Esophagus muscularis mucosa (tissue), 4 donors: Measurements from ENCODE around the gene NCOA4. TPM values are rescaled to one million over a fixed set of nuclear protein-coding genes. Genes with fewer than 3 reads are reported as not detected.

Source experiments
- DNase-seq: peaks from one replicate; pipeline ENCODE4 v3.0.0-alpha.2; 2017; ENCODE audit errors: extremely low spot score
- H3K27ac ChIP-seq, 4 donors: fragments of 200-600 bp; sonication (generic); replicated peaks in 1 of 4; 1 replicate in 3 of 4; 2 replicates in 1 of 4; pipeline ENCODE4 v1.5.1; 2016 to 2019; ENCODE audit warnings: mild to moderate bottlenecking in 1 of 4
- H3K27me3 ChIP-seq, 4 donors: fragments of 200-600 bp; sonication (generic); one replicate each; pipeline versions ENCODE4 v1.5.1 to v1.6.0; 2016 to 2019
- H3K36me3 ChIP-seq, 4 donors: fragments of 200-600 bp; sonication (generic); one replicate each; pipeline ENCODE4 v1.5.1; 2016 to 2019
- H3K4me1 ChIP-seq, 4 donors: fragments of 200-600 bp; sonication (generic); one replicate each; pipeline ENCODE4 v1.5.1; 2016 to 2019
- H3K4me3 ChIP-seq, 4 donors: fragments of 200-600 bp; sonication (generic); 1 replicate in 2 of 4; 2 replicates in 2 of 4; pipeline ENCODE4 v1.5.1; 2016 to 2019; ENCODE audit warnings: mild to moderate bottlenecking in 4 of 4, moderate library complexity in 1 of 4
- H3K9me3 ChIP-seq, 4 donors: fragments of 200-600 bp; sonication (generic); 1 replicate in 3 of 4; 2 replicates in 1 of 4; pipeline ENCODE4 v1.5.1; 2016 to 2019
- EP300 ChIP-seq: sonication (generic); formaldehyde crosslinking; IDR thresholded peaks from one replicate; pipeline ENCODE4 v1.6.1; 2017; ENCODE audit warnings: antibody characterized with exemption
- POLR2A ChIP-seq: fragments of 450-650 bp; IDR thresholded peaks from one replicate; pipeline ENCODE4 v1.6.1; 2017; ENCODE audit warnings: antibody characterized with exemption, moderate library complexity, mild to moderate bottlenecking, low read depth
- POLR2AphosphoS5 ChIP-seq, 2 donors: sonication (generic); formaldehyde crosslinking; IDR thresholded peaks; one replicate each; pipeline ENCODE4 v1.6.1; 2017; ENCODE audit warnings: antibody characterized with exemption in 2 of 2
- WGBS: methylation state at CpG from one replicate; pipeline ENCODE4 v1.1.5; 2018; 5-methylcytosine and 5-hydroxymethylcytosine counted together
- intact Hi-C: fragments of 100-400 bp; cut with DNase I; formaldehyde crosslinking; loops from one replicate; pipeline ENCODE4 v1.15.1; 2023
- total RNA-seq, 4 donors: library from RNA; depleted of rRNA; stranded (reverse); fragments of >200 nt; gene quantifications; one replicate each; pipeline versions ENCODE4 v1.1.0 to v1.2.1, GENCODE V29; 2016
- TF ChIP-seq, protein P1 (sequence below), 3 experiments: fragments of 200-600 bp in 2 of 3; fragments of 450-650 bp in 1 of 3; sonication (generic) in 2 of 3; IDR thresholded peaks; one replicate each; pipeline ENCODE4 v1.5.1; 2017 to 2019; ENCODE audit warnings: antibody characterized with exemption in 3 of 3, mild to moderate bottlenecking in 2 of 3, moderate library complexity in 1 of 3

The NCOA4 gene
- total RNA-seq, 4 donors from 2014 or later: 147 to 170 (median 157) TPM

DNA sequence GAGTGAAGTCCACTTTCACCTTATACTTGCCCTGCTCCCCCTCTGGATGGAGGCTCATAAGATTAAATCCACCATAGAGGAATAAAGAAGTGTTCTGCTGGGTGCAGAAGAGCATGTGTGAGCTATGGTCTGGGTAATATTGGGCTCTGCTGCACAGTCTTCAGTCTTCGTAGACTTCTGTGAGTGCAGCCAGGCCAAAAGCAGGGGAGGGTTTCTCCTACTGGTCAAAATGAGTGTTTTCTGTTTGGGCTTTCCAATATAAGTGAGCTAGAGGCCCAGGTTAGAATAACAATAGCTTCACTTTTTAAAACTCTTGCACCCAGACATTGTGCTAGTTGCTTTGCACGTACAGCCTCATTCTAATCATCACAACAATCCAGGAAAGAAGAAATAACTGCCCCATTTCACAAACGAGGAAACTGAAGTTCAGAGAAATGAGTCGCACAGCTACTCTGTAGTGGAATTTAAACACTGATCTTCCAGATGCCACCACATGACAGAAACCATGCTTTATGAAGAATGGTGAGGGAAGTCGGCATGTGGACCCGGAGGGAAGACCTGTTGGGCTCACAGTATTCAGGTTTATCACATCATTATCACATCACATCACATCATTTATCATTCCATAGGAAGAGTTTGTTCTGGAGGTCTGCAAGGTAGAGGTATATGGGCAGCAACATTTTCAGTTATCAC is 39.5 kb upstream of the NCOA4 start:
- Histone ChIP-seq H3K27me3 (no peaks in the 10 kb centered on the region), H3K4me1 (no peaks in the 10 kb centered on the region), H3K4me3 (no peak overlapping the region), H3K36me3 (no peaks in the 10 kb centered on the region), H3K9me3 (no peaks in the 10 kb centered on the region), H3K27ac (no peak overlapping the region)
- 27% methylated on average over 6 of the region's 6 CpGs for WGBS
- no peak for TF ChIP-seq EP300
- no peak for TF ChIP-seq POLR2A
- no peak for TF ChIP-seq POLR2AphosphoS5 (IDR thresholded peaks at IDR 0.05)
- TF ChIP-seq, protein P1, sequence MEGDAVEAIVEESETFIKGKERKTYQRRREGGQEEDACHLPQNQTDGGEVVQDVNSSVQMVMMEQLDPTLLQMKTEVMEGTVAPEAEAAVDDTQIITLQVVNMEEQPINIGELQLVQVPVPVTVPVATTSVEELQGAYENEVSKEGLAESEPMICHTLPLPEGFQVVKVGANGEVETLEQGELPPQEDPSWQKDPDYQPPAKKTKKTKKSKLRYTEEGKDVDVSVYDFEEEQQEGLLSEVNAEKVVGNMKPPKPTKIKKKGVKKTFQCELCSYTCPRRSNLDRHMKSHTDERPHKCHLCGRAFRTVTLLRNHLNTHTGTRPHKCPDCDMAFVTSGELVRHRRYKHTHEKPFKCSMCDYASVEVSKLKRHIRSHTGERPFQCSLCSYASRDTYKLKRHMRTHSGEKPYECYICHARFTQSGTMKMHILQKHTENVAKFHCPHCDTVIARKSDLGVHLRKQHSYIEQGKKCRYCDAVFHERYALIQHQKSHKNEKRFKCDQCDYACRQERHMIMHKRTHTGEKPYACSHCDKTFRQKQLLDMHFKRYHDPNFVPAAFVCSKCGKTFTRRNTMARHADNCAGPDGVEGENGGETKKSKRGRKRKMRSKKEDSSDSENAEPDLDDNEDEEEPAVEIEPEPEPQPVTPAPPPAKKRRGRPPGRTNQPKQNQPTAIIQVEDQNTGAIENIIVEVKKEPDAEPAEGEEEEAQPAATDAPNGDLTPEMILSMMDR (IDR thresholded peaks at IDR 0.05): no peak
- DNase-seq: peak; percentile 12
- intact Hi-C loops: no loop called here

DNA sequence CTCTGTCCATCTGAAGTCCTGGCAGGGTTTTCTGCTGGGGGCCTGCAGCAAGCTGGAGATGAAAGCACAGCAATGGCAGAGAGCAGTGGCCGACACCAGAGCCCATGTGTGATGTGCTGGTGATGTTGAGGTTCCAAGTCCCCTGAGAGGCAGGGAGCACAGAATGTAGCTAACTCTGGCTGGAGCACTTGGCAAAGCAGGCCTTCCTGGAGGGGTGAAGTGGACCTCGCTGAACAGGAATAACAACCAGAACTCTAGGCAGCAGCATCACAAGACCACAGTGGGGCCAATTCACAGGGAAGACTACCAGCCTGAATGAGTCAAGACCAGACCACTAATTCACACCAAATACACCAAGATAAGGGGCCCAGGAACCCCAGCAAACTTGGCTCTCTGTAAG is 38.5 kb upstream of the NCOA4 start:
- Histone ChIP-seq H3K4me3 (no peak overlapping the region), H3K27ac (no peak overlapping the region), H3K9me3 (no peaks in the 10 kb centered on the region), H3K36me3 (no peaks in the 10 kb centered on the region), H3K27me3 (no peaks in the 10 kb centered on the region), H3K4me1 (no peaks in the 10 kb centered on the region)
- WGBS: 94% methylated on average over 2 of the region's 2 CpGs
- peak; percentile 42 for DNase-seq
- TF ChIP-seq POLR2A (no peak), POLR2AphosphoS5 (IDR thresholded peaks at IDR 0.05) (no peak), EP300 (no peak)
- TF ChIP-seq, protein P1 (IDR thresholded peaks at IDR 0.05): no peak
- intact Hi-C loops: no loop called here

DNA sequence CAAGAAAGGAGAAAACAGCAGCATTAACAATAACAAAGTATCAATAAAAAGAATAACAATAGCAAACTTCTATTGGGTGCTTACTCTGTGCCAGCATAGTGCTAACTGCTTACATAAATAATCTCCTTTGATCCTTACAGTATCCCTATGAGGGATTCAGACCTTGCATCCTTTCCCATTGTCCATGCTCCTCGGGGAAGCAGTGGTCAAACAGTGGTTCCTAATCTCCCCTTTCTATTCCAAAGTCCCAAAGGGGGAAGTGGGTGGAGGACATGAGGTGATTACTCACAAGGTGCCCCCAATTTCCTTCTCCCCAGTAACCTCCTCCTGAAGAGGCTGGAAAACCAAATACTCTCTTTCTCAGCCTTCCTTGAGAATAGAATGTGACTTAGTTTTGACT is 37.7 kb upstream of the NCOA4 start:
- TF ChIP-seq, protein P1 (IDR thresholded peaks at IDR 0.05): no peak
- TF ChIP-seq POLR2A: no peak
- TF ChIP-seq POLR2AphosphoS5 (IDR thresholded peaks at IDR 0.05): no peak
- no peak for TF ChIP-seq EP300
- intact Hi-C loops: no loop called here
- Histone ChIP-seq H3K9me3 (no peaks in the 10 kb centered on the region), H3K27me3 (no peaks in the 10 kb centered on the region), H3K36me3 (no peaks in the 10 kb centered on the region), H3K4me3 (no peak overlapping the region), H3K27ac (no peak overlapping the region), H3K4me1 (no peaks in the 10 kb centered on the region)
- WGBS: 81% methylated on average over 1 of the region's 1 CpG
- DNase-seq: peak; percentile 42

DNA sequence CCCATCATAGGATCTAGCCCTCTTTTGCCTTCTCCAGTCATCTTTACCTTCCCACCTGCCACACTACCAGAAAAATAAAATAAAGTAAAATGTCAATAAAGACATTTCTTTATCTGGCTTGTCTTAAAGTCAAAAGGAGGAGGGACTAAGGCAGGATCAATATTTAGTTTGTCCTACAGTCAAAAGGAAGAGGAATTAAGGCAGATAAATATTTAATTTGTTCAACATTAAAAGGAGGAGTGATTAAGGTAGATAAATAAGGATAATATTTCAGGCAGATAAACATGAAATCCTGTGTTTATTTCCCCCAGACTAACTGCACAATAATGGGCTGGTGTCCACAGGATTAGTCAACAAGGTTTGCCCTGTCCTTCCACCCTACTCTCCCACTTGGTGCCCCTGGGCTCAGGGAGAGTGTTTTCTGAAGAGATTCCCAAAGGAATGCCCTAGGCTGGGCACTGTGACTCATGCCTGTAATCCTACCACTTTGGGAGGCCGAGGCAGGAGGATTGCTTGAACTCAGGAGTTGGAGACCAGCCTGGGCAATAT is 33.9 kb upstream of the NCOA4 start:
- H3K27ac ChIP-seq: no peak overlapping the region
- no peaks in the 10 kb centered on the region for H3K27me3 ChIP-seq
- no peak overlapping the region for H3K4me3 ChIP-seq
- no peaks in the 10 kb centered on the region for H3K4me1 ChIP-seq
- 91% methylated on average over 1 of the region's 1 CpG for WGBS
- H3K9me3 ChIP-seq: no peaks in the 10 kb centered on the region
- no peaks in the 10 kb centered on the region for H3K36me3 ChIP-seq
- no peak for TF ChIP-seq POLR2AphosphoS5 (IDR thresholded peaks at IDR 0.05)
- TF ChIP-seq, protein P1 (IDR thresholded peaks at IDR 0.05): no peak
- TF ChIP-seq EP300: no peak
- TF ChIP-seq POLR2A: no peak
- peak; percentile 24 for DNase-seq
- intact Hi-C loops: no loop called here
